Mammary epithelial cell (primary cell): ENCODE measurements around the gene PRR19.

Source experiments
- EZH2 ChIP-seq: IDR thresholded peaks from 2 replicates; pipeline ENCODE4 v1.6.1; 2012; ENCODE audit warnings: low read length, inconsistent platforms, borderline replicate concordance
- TF ChIP-seq, protein P1 (sequence below), 2 donors: IDR thresholded peaks in 1 of 2; conservative IDR thresholded peaks in 1 of 2; 2 replicates each; pipeline ENCODE4 v1.5.1; 2011 to 2012; ENCODE audit warnings: inconsistent platforms in 2 of 2, low read length in 2 of 2, mild to moderate bottlenecking in 2 of 2, control low read depth in 1 of 2, low read depth in 1 of 2; ENCODE audit not compliant: insufficient read depth in 1 of 2; ENCODE audit errors: extremely low read depth in 1 of 2

GRCh38 chr19:42284591-42285341 lies 17.2 kb upstream of the PRR19 start:
- TF ChIP-seq, protein P1, sequence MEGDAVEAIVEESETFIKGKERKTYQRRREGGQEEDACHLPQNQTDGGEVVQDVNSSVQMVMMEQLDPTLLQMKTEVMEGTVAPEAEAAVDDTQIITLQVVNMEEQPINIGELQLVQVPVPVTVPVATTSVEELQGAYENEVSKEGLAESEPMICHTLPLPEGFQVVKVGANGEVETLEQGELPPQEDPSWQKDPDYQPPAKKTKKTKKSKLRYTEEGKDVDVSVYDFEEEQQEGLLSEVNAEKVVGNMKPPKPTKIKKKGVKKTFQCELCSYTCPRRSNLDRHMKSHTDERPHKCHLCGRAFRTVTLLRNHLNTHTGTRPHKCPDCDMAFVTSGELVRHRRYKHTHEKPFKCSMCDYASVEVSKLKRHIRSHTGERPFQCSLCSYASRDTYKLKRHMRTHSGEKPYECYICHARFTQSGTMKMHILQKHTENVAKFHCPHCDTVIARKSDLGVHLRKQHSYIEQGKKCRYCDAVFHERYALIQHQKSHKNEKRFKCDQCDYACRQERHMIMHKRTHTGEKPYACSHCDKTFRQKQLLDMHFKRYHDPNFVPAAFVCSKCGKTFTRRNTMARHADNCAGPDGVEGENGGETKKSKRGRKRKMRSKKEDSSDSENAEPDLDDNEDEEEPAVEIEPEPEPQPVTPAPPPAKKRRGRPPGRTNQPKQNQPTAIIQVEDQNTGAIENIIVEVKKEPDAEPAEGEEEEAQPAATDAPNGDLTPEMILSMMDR (conservative IDR thresholded peaks at IDR 0.05 in 1 of 2, IDR thresholded peaks at IDR 0.05 in 1 of 2; ENCODE audit: extremely low read depth in 1 of 2, insufficient read depth in 1 of 2, low read depth in 1 of 2, low read length in 2 of 2), result no peak
- no peak for TF ChIP-seq EZH2
